ES-I3 (cell line): Measurements from ENCODE around the gene TMEM30B.

Experiments used
- H3K36me3 ChIP-seq: 2 replicates; pipeline ENCODE4 v1.6.1; 2013; ENCODE audit warnings: mild to moderate bottlenecking, low read length, control low read depth, moderate library complexity; ENCODE audit not compliant: insufficient read depth
- H3K4me1 ChIP-seq: 2 replicates; pipeline ENCODE4 v1.6.1; 2013; ENCODE audit warnings: mild to moderate bottlenecking, control low read depth, low read length; ENCODE audit not compliant: insufficient read depth
- H3K9ac ChIP-seq: 2 replicates; pipeline ENCODE4 v1.6.1; 2013; ENCODE audit warnings: low read depth, mild to moderate bottlenecking, low read length, moderate library complexity
- H3K9me3 ChIP-seq: 2 replicates; pipeline ENCODE4 v1.6.1; 2013; ENCODE audit warnings: mild to moderate bottlenecking, low read length, moderate library complexity; ENCODE audit not compliant: control insufficient read depth, insufficient read depth

Gene TMEM30B

GRCh38 chr14:61287196-61287595 lies 6.1 kb upstream of the TMEM30B start:
- Histone ChIP-seq H3K9me3 (no peaks in the 10 kb centered on the region), H3K4me1 (no peaks in the 10 kb centered on the region), H3K9ac (no peak overlapping the region), H3K36me3 (no peaks in the 10 kb centered on the region)

GRCh38 chr14:61285364-61285763 lies 4.2 kb upstream of the TMEM30B start:
- no peak overlapping the region for H3K9ac ChIP-seq
- H3K36me3 ChIP-seq = no peaks in the 10 kb centered on the region
- H3K4me1 ChIP-seq = no peaks in the 10 kb centered on the region
- no peaks in the 10 kb centered on the region for H3K9me3 ChIP-seq

GRCh38 chr14:61284001-61284400 lies 2.9 kb upstream of the TMEM30B start:
- H3K4me1 ChIP-seq = no peaks in the 10 kb centered on the region
- H3K9me3 ChIP-seq = no peaks in the 10 kb centered on the region
- H3K9ac ChIP-seq = no peak overlapping the region
- no peaks in the 10 kb centered on the region for H3K36me3 ChIP-seq

GRCh38 chr14:61282746-61283145 lies 1.6 kb upstream of the TMEM30B start:
- Histone ChIP-seq H3K4me1 (no peaks in the 10 kb centered on the region), H3K9me3 (no peaks in the 10 kb centered on the region), H3K9ac (no peak overlapping the region), H3K36me3 (no peaks in the 10 kb centered on the region)

GRCh38 chr14:61281948-61282275 lies 774 bp upstream of the TMEM30B start:
- Histone ChIP-seq H3K9ac (0 out of 2 replicates have a peak overlapping the region, but pooled peaks have one; percentile 76), H3K36me3 (no peaks in the 10 kb centered on the region), H3K4me1 (no peaks in the 10 kb centered on the region), H3K9me3 (no peaks in the 10 kb centered on the region)

- Histone ChIP-seq H3K9me3 (no peaks in the 10 kb centered on the region), H3K9ac (peak overlapping the region; percentile 76), H3K4me1 (no peaks in the 10 kb centered on the region), H3K36me3 (no peaks in the 10 kb centered on the region)
Measured at GRCh38 chr14:61280526-61281185, 482 bp downstream of the TMEM30B start.

- Histone ChIP-seq H3K36me3 (no peaks in the 10 kb centered on the region), H3K9ac (peak overlapping the region; percentile 76; the same call in 1 of the 2 replicates), H3K4me1 (no peaks in the 10 kb centered on the region), H3K9me3 (no peaks in the 10 kb centered on the region)
Measured at GRCh38 chr14:61280092-61280525, 1.0 kb downstream of the TMEM30B start.

GRCh38 chr14:61279082-61279481 lies 2.1 kb downstream of the TMEM30B start:
- Histone ChIP-seq H3K36me3 (no peaks in the 10 kb centered on the region), H3K4me1 (no peaks in the 10 kb centered on the region), H3K9me3 (no peaks in the 10 kb centered on the region), H3K9ac (no peak overlapping the region)

GRCh38 chr14:61277784-61278183 lies 3.4 kb downstream of the TMEM30B start:
- H3K9ac ChIP-seq = no peak overlapping the region
- H3K36me3 ChIP-seq = no peaks in the 10 kb centered on the region
- no peaks in the 10 kb centered on the region for H3K9me3 ChIP-seq
- no peaks in the 10 kb centered on the region for H3K4me1 ChIP-seq

- Histone ChIP-seq H3K4me1 (no peaks in the 10 kb centered on the region), H3K36me3 (no peaks in the 10 kb centered on the region), H3K9ac (no peak overlapping the region), H3K9me3 (no peaks in the 10 kb centered on the region)
Measured at GRCh38 chr14:61277232-61277631, 3.9 kb downstream of the TMEM30B start.

GRCh38 chr14:61271552-61271951 lies 9.6 kb downstream of the TMEM30B start:
- no peaks in the 10 kb centered on the region for H3K36me3 ChIP-seq
- no peaks in the 10 kb centered on the region for H3K9me3 ChIP-seq
- no peaks in the 10 kb centered on the region; the same call in 1 of the 2 replicates for H3K4me1 ChIP-seq
- H3K9ac ChIP-seq = no peak overlapping the region

- Histone ChIP-seq H3K4me1 (no peaks in the 10 kb centered on the region; the same call in 1 of the 2 replicates), H3K9ac (no peak overlapping the region), H3K36me3 (no peaks in the 10 kb centered on the region), H3K9me3 (no peaks in the 10 kb centered on the region)
Measured at GRCh38 chr14:61270714-61271113, 10.4 kb downstream of the TMEM30B start.

GRCh38 chr14:61269321-61270083 lies 11.6 kb downstream of the TMEM30B start:
- Histone ChIP-seq H3K4me1 (no peaks in the 10 kb centered on the region; the same call in 1 of the 2 replicates), H3K9me3 (no peaks in the 10 kb centered on the region), H3K36me3 (no peaks in the 10 kb centered on the region), H3K9ac (peak overlapping the region; percentile 46; the same call in 1 of the 2 replicates)

- H3K9me3 ChIP-seq = no peaks in the 10 kb centered on the region
- no peaks in the 10 kb centered on the region for H3K36me3 ChIP-seq
- no peaks in the 10 kb centered on the region; the same call in 1 of the 2 replicates for H3K4me1 ChIP-seq
- no peak overlapping the region for H3K9ac ChIP-seq
Measured at GRCh38 chr14:61268812-61269211, 12.3 kb downstream of the TMEM30B start.
